Kidney epithelial cell (primary cell): ENCODE data around the gene EMILIN2. TPM values are rescaled to one million over a fixed set of nuclear protein-coding genes. Genes with fewer than 3 reads are reported as not detected.

ENCODE experiments used
- DNase-seq: peaks from one replicate; pipeline ENCODE4 v3.0.0-alpha.2; 2010; ENCODE audit warnings: low read depth
- H3K27me3 ChIP-seq: 2 replicates; pipeline ENCODE4 v1.6.0; 2011; ENCODE audit warnings: low read length; ENCODE audit not compliant: control insufficient read depth, insufficient read depth
- H3K36me3 ChIP-seq: 2 replicates; pipeline ENCODE4 v1.5.1; 2011; ENCODE audit warnings: low read length; ENCODE audit not compliant: control insufficient read depth, insufficient read depth
- H3K4me3 ChIP-seq: 2 replicates; pipeline ENCODE4 v1.5.1; 2011; ENCODE audit warnings: low read depth, mild to moderate bottlenecking, control low read depth, low read length
- total RNA-seq: library from RNA; depleted of rRNA; stranded (reverse); fragments of >200 nt; gene quantifications from 2 replicates; pipeline ENCODE4 v1.2.3, GENCODE V29; 2015
- TF ChIP-seq, protein P1 (sequence below): IDR thresholded peaks from 2 replicates; pipeline ENCODE4 v1.5.1; 2011; ENCODE audit warnings: mild to moderate bottlenecking, moderate library complexity, low read length, control low read depth, inconsistent platforms; ENCODE audit not compliant: insufficient read depth, poor library complexity, severe bottlenecking

The EMILIN2 gene
- total RNA-seq, 1 donor from 2014 or later, result 27.0 TPM

GRCh38 chr18:2948038-2948437 is 101.2 kb downstream of the EMILIN2 start:
- H3K4me3 ChIP-seq, result no peak overlapping the region
- no peaks in the 10 kb centered on the region for H3K27me3 ChIP-seq
- H3K36me3 ChIP-seq, result peaks cover 1% of the 10 kb centered on the region
- TF ChIP-seq, protein P1, sequence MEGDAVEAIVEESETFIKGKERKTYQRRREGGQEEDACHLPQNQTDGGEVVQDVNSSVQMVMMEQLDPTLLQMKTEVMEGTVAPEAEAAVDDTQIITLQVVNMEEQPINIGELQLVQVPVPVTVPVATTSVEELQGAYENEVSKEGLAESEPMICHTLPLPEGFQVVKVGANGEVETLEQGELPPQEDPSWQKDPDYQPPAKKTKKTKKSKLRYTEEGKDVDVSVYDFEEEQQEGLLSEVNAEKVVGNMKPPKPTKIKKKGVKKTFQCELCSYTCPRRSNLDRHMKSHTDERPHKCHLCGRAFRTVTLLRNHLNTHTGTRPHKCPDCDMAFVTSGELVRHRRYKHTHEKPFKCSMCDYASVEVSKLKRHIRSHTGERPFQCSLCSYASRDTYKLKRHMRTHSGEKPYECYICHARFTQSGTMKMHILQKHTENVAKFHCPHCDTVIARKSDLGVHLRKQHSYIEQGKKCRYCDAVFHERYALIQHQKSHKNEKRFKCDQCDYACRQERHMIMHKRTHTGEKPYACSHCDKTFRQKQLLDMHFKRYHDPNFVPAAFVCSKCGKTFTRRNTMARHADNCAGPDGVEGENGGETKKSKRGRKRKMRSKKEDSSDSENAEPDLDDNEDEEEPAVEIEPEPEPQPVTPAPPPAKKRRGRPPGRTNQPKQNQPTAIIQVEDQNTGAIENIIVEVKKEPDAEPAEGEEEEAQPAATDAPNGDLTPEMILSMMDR, result peak; percentile 28
- peak; percentile 4 for DNase-seq

DNA sequence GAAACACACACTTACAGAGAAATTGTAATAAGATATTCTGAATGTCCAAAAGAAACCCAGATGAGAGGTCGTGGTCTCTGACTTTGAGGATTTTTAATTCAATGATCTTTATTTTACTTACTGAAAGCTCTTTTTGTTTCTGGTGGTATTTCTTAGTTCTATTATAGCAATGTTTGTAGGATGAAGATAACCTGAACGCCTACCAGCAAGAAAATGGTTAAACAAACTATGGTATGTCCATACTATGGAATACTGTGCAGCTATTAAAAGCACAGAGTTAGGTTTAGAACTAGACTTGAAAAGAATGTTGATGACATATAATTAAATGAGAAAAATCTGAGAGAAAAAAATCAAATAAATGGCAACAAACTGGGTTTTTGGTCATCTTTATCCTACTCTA is 105.8 kb downstream of the EMILIN2 start:
- Histone ChIP-seq H3K4me3 (no peak overlapping the region), H3K27me3 (no peaks in the 10 kb centered on the region), H3K36me3 (peaks cover 1% of the 10 kb centered on the region)
- DNase-seq, result no peak
- TF ChIP-seq, protein P1, result no peak

DNA sequence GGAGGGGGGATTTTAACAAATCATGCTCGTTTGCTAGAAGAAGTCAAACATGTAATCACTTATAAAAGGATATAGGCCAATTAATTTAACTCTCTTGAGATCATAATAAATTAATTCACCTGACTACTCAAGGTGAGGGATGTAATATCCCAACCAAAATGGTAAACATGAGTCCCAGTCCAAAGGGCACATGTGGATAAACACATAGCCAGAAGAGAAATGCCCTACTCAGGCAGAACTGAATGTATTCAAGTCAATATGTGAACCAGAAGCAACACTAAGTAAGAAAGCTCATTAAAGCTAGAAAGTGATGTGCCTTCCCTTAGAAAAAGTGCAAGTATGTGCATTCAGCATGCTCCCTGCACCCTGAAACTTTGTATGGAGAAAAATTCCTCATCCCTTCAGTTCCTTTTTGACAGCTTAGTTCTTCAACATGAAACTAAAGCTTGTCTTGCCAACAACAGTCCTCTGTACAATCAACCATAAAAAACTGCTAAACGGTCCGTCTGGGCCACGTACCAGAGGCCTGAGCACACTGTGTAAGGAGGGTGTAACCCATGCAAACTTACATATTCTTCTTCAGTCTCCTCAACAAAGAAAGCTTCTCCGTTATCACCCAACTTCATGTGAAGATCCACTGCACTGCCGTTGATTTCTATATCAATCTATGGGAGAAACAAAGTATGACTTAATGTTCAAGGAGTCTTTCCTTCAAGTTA is 107.3 kb downstream of the EMILIN2 start:
- Histone ChIP-seq H3K27me3 (no peaks in the 10 kb centered on the region), H3K4me3 (no peak overlapping the region), H3K36me3 (peaks cover 1% of the 10 kb centered on the region)
- no peak for DNase-seq
- TF ChIP-seq, protein P1, result no peak

GRCh38 chr18:2954869-2955645 is 108.3 kb downstream of the EMILIN2 start:
- H3K36me3 ChIP-seq, result no peaks in the 10 kb centered on the region
- H3K27me3 ChIP-seq, result no peaks in the 10 kb centered on the region
- no peak for DNase-seq
- H3K4me3 ChIP-seq, result no peak overlapping the region
- TF ChIP-seq, protein P1, result no peak

GRCh38 chr18:2956056-2956455 is 109.2 kb downstream of the EMILIN2 start:
- H3K27me3 ChIP-seq, result no peaks in the 10 kb centered on the region
- H3K4me3 ChIP-seq, result no peak overlapping the region
- TF ChIP-seq, protein P1, result no peak
- no peak for DNase-seq
- H3K36me3 ChIP-seq, result no peaks in the 10 kb centered on the region
